GM12878 (cell line): ENCODE data around the gene UROC1. TPM values are rescaled to one million over a fixed set of nuclear protein-coding genes. Genes with fewer than 3 reads are reported as not detected.

ENCODE experiments used
- ATAC-seq: fragments of 200-7000 bp; cut with Tn5 transposase; 3 replicates; pipeline ENCODE4 v1.9.1; 2020; ENCODE audit warnings: mild to moderate bottlenecking, moderate library complexity
- BruUV-seq: library from RNA; stranded (reverse); fragments of 400-500 nt; replicated peaks from 2 replicates; lab custom pipeline; 2021; lab: Mats Ljungman, UMichigan
- CTCF ChIA-PET: fragments of 300-600 bp; sonication (Branson Sonifier 250); formaldehyde crosslinking; extraction: SDS; loops from one replicate; lab custom pipeline; 2021; ENCODE audit warnings: inconsistent platforms; lab: Yijun Ruan, JAX
- POLR2A ChIA-PET: fragments of 350-600 bp; formaldehyde crosslinking; extraction: SDS; loops from one replicate; lab custom pipeline; 2021; ENCODE audit warnings: inconsistent platforms; lab: Charles Lee
- RAD21 ChIA-PET: fragments of 300-600 bp; sonication (Branson Sonifier 250); formaldehyde crosslinking; loops from one replicate; lab custom pipeline; 2023; ENCODE audit warnings: antibody characterized with exemption; ENCODE audit not compliant: unreplicated experiment; lab: Charles Lee
- SMC1A ChIA-PET: fragments of 300-600 bp; sonication (Branson Sonifier 250); formaldehyde crosslinking; loops from one replicate; lab custom pipeline; 2023; ENCODE audit not compliant: unreplicated experiment, uncharacterized antibody; lab: Charles Lee
- DNase-seq: peaks from one replicate; pipeline ENCODE4 v3.0.0-alpha.2; 2011; ENCODE audit warnings: low read depth, low spot score
- FAIRE-seq: peaks from 3 replicates; lab custom pipeline; 2011; peaks lifted over from hg19 to GRCh38; lab: Jason Lieb, UNC
- H2AFZ ChIP-seq: 2 replicates; pipeline ENCODE4 v1.6.0; 2011; ENCODE audit warnings: low read depth, low read length, control low read depth; ENCODE audit not compliant: control insufficient read depth
- H3K27ac ChIP-seq: 2 replicates; pipeline ENCODE4 v1.5.1; 2011; ENCODE audit warnings: control low read depth; ENCODE audit not compliant: control insufficient read depth, insufficient read depth
- H3K27me3 ChIP-seq, 2 experiments: replicated peaks in 1 of 2; 2 replicates each; pipeline versions ENCODE4 v1.6.0 to v1.6.1; 2011; ENCODE audit warnings: low read length in 1 of 2; ENCODE audit not compliant: control insufficient read depth in 2 of 2, insufficient read depth in 2 of 2
- H3K36me3 ChIP-seq, 2 experiments: 2 replicates each; pipeline ENCODE4 v1.5.1; 2011; ENCODE audit warnings: low read length in 1 of 2; ENCODE audit not compliant: control insufficient read depth in 2 of 2, insufficient read depth in 2 of 2
- H3K4me1 ChIP-seq: 2 replicates; pipeline ENCODE4 v1.6.1; 2011; ENCODE audit warnings: mild to moderate bottlenecking, low read length, moderate library complexity, mixed read lengths; ENCODE audit not compliant: control insufficient read depth, insufficient read depth
- H3K4me2 ChIP-seq: 2 replicates; pipeline ENCODE4 v1.6.0; 2011; ENCODE audit warnings: control low read depth; ENCODE audit not compliant: control insufficient read depth, insufficient read depth
- H3K4me3 ChIP-seq: fragments of 200-600 bp; sonication (generic); 2 replicates; pipeline ENCODE4 v1.5.1; 2016
- H3K79me2 ChIP-seq: 2 replicates; pipeline ENCODE4 v1.6.0; 2011; ENCODE audit warnings: low read length; ENCODE audit not compliant: control insufficient read depth, insufficient read depth
- H3K9ac ChIP-seq: 2 replicates; pipeline ENCODE4 v1.8.0; 2011; ENCODE audit warnings: low read length, control low read depth, mixed read lengths; ENCODE audit not compliant: control insufficient read depth, insufficient read depth
- H3K9me3 ChIP-seq: replicated peaks from 3 replicates; pipeline ENCODE4 v1.5.1; 2011; ENCODE audit warnings: mild to moderate bottlenecking, low read length; ENCODE audit not compliant: control insufficient read depth, insufficient read depth
- H4K20me1 ChIP-seq: 2 replicates; pipeline ENCODE4 v1.6.0; 2011; ENCODE audit not compliant: control insufficient read depth, insufficient read depth
- CBFB ChIP-seq: IDR thresholded peaks from 2 replicates; pipeline ENCODE4 v1.6.1; 2016; ENCODE audit warnings: antibody characterized with exemption, low read depth
- MYB ChIP-seq: fragments of 150-350 bp; IDR thresholded peaks from 2 replicates; pipeline ENCODE4 v1.6.1; 2014; ENCODE audit warnings: mild to moderate bottlenecking, low read depth, low read length, borderline replicate concordance
- NR2C1 ChIP-seq: fragments of 450-650 bp; IDR thresholded peaks from 2 replicates; pipeline ENCODE4 v1.6.1; 2017; ENCODE audit warnings: antibody characterized with exemption, mild to moderate bottlenecking, moderate library complexity
- ZBTB11 ChIP-seq: fragments of 450-650 bp; formaldehyde crosslinking; IDR thresholded peaks from 2 replicates; pipeline ENCODE4 v1.5.0; 2022; ENCODE audit warnings: mild to moderate bottlenecking, missing genetic modification characterization
- ZNF592 ChIP-seq: fragments of 450-650 bp; IDR thresholded peaks from 2 replicates; pipeline ENCODE4 v1.6.1; 2017; ENCODE audit warnings: mild to moderate bottlenecking, moderate library complexity
- WGBS: methylation state at CpG from one replicate; pipeline ENCODE4 v1.1.6; 2016; ENCODE audit warnings: low lambda C conversion rate; ENCODE audit not compliant: insufficient replicate concordance, insufficient coverage; ENCODE audit errors: missing lambda C conversion rate; 5-methylcytosine and 5-hydroxymethylcytosine counted together
- in situ Hi-C: fragments of 300-500 bp; cut with MboI; formaldehyde crosslinking; loops from 9 replicates; pipeline ENCODE4 v1.14.3; 2018; ENCODE audit warnings: mixed read lengths
- intact Hi-C: fragments of 100-400 bp; cut with micrococcal nuclease; formaldehyde crosslinking; loops from one replicate; pipeline ENCODE4 v1.14.2; 2022; ENCODE audit not compliant: unreplicated experiment
- polyA plus RNA-seq, 11 experiments: library from polyadenylated mRNA; depleted of rRNA in 4 of 11; unstranded in 6 of 11; stranded (reverse) in 5 of 11; fragments of >200 nt; fragmentation: Nextera tagmentation in 4 of 11; fragmentation: Illumina TruSeq in 1 of 11; extraction: Ambion mirVana in 4 of 11; extraction: Trizol in 1 of 11; gene quantifications; 1 replicate in 1 of 11; 2 replicates in 10 of 11; pipeline versions ENCODE4 v1.2.1 to v1.2.3, GENCODE V29; 2011 to 2016; ENCODE audit warnings: inconsistent platforms in 2 of 11, missing spikeins in 2 of 11, low read depth in 1 of 11
- total RNA-seq, 4 experiments: library from RNA; depleted of rRNA in 3 of 4; stranded (reverse); fragments of >200 nt in 3 of 4; fragmentation: Illumina TruSeq in 1 of 4; extraction: Trizol in 1 of 4; gene quantifications; 2 replicates each; pipeline versions ENCODE4 v1.2.1 to v1.2.3, GENCODE V29; 2013 to 2021

UROC1 gene
- total and polyA plus RNA-seq, 10 of the 15 experiments (the other 5 are each of a cell fraction or from before 2014, with no cell fraction given) = 0.04 TPM; not detected in 9

GRCh38 chr3:126517986-126518778 is 609 bp upstream of the UROC1 start (continued):
- no peak for TF ChIP-seq CBFB
- TF ChIP-seq ZNF592 = no peak
- TF ChIP-seq NR2C1 = no peak

- intact Hi-C loops (no loop called here), in situ Hi-C loops (no loop called here)
- ChIA-PET RAD21 (no interaction called here), SMC1A (no interaction called here), POLR2A (interaction anchor here (0.5 kb wide), 1 partner anchor 41 kb away, joined by 3 read pairs; the partner anchor contains the start of gene ZXDC), CTCF (no interaction called here)
- WGBS = 65% methylated on average over 9 of the region's 9 CpGs
- H3K4me1 ChIP-seq = no peaks in the 10 kb centered on the region
- no peaks in the 10 kb centered on the region; a peak in 1 of 4 replicates for H3K27me3 ChIP-seq
- DNase-seq (no peak), ATAC-seq (no peak), FAIRE-seq (no peak)
- TF ChIP-seq NR2C1 = no peak
- TF ChIP-seq MYB = no peak
- TF ChIP-seq ZBTB11 = no peak
- H3K4me2 ChIP-seq = no peak overlapping the region
- no peak overlapping the region for H2AFZ ChIP-seq
- H4K20me1 ChIP-seq = no peaks in the 10 kb centered on the region; the same call in 1 of the 2 replicates
- H3K79me2 ChIP-seq = no peaks in the 10 kb centered on the region
- no peaks in the 10 kb centered on the region for H3K9me3 ChIP-seq
- no peak overlapping the region for H3K4me3 ChIP-seq
- no peak overlapping the region for H3K9ac ChIP-seq
- no peaks in the 10 kb centered on the region for H3K36me3 ChIP-seq
- no TSS peak for BruUV-seq
- no peak overlapping the region for H3K27ac ChIP-seq
Observed at GRCh38 chr3:126516936-126517290, 660 bp downstream of the UROC1 start.
